ENCODE measurements around the gene FHIT.
A peak's percentile ranks its signal among the peaks of the same experiment; 100 is the strongest.
"Not testable (repeated sequence)": the region's sequence is repeated elsewhere in the genome, so short reads cannot be mapped to it uniquely, and the experiment has no call there.

FHIT gene

DNA sequence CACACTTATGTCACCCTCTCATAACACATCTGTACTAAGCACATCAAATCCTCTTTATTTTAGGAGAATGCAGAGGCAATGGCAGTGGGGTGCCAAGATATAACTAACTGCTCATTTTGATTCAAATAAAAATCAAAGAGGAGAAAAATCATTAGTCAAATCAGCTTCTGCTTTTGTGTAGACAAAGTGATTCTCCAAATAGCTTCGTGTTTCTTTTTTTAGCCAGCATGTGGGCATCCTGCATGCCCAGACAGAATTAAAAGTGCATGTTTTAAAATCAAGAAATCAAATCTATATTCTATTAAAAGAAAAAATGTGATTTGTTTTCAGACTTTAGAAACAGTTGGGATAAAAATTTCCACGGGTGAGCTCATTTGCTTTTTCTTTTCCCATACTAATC, 1440.1 kb downstream of the FHIT start:
- DNase-seq (ENCODE audit: low spot score), result no peak

GRCh38 chr3:59810606-59811005, 1440.6 kb downstream of the FHIT start:
- no peak for DNase-seq (ENCODE audit: low spot score)

DNA sequence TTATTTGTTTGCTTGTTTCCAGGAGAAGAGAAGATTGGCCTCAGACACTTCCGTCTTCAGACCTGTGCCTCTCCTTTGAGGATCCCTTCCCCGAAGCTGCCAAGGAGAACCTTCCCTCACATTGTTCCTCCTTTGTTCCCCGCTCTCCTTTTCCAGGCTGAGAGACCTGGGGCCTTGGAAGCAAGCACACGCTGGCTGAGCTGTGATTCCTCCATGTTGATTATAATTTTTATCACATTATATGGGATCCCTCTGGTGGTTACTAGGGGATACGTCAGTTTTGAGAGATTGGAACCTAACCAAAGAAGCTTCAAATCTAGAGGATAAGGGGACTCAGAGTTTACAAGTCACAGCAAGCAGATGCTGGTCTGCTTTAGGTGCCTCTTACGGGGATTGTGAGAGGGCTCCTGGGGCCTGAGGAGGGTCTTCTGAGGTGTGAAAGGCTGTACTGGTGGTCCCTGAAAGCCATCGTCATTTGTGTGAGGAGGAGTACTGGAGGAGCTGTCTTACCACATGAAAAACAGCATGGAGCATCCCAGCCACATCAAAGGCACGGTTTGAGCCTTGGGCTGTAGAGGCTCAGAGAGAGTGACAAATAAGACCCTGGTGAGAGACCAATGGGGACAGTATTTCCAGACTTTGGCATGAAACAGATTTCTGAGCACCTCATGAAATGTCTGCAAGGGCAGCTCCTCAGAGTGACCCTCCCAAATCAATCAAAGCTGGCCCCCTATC, 1441.4 kb downstream of the FHIT start:
- peak; percentile 72 for DNase-seq (ENCODE audit: low spot score)

DNA sequence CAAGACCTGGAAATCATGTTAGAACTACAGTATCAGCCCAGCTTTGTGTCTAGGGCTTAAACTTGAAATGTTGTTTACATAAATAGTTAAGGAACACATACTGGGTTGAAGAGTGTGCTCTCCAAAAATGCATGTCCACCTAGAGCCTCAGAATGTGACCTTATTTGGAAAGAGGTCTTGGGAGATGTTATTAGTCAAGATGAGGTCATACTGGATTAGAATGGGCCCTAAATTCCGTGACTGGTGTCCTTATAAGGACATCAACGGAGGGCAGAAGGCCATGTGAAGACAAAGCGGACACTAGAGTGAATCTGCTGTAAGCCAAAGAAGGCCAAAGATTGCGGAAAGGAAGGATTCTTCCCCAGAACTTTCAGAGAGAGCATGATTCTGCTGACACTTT, 1442.2 kb downstream of the FHIT start:
- peak; percentile 34 for DNase-seq (ENCODE audit: low spot score)

- peak; percentile 79 for DNase-seq (ENCODE audit: low spot score)
These were observed 1442.8 kb downstream of the FHIT start for GRCh38 chr3:59808446-59808845.

DNA sequence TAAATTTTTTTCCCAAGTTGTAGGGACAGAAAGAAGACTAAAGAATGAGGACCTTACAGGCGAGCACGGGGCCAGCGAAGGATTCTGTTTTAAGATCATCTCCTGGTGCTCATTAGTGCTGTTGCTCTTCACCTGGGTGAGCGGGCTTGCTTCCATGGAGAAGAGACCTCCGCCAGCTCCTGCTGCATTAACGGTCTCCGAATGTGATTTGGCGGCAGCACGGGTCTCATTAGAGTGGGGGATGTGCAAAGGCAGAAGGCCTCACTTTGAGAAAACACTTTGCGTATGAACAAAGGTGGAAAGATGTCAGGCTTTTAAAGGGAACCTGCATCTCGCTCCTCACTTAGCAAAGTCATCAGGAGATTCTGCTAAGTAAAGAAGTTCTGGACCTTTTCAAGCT, 1448.0 kb downstream of the FHIT start:
- no peak for DNase-seq (ENCODE audit: low spot score)

DNA sequence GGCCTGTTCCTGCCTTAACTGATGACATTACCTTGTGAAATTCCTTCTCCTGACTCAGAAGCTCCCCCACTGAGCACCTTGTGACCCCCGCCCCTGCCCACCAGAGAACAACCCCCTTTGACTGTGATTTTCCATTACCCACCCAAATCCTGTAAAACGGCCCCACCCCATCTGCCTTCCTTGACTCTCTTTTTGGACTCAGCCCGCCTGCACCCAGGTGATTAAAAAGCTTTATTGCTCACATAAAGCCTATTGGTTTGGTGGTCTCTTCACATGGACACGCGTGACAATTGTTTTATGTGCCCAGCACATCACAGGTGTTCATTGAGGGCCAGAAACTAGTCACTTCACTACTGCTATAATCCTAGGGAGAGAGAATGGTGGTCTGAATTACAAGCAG, 1448.8 kb downstream of the FHIT start:
- DNase-seq (ENCODE audit: low spot score), result not testable (repeated sequence)

- DNase-seq (ENCODE audit: low spot score), result no peak
These were observed 1449.2 kb downstream of the FHIT start for GRCh38 chr3:59802045-59802444.

GRCh38 chr3:59800481-59800880, 1450.8 kb downstream of the FHIT start:
- DNase-seq (ENCODE audit: low spot score), result peak; percentile 33

DNA sequence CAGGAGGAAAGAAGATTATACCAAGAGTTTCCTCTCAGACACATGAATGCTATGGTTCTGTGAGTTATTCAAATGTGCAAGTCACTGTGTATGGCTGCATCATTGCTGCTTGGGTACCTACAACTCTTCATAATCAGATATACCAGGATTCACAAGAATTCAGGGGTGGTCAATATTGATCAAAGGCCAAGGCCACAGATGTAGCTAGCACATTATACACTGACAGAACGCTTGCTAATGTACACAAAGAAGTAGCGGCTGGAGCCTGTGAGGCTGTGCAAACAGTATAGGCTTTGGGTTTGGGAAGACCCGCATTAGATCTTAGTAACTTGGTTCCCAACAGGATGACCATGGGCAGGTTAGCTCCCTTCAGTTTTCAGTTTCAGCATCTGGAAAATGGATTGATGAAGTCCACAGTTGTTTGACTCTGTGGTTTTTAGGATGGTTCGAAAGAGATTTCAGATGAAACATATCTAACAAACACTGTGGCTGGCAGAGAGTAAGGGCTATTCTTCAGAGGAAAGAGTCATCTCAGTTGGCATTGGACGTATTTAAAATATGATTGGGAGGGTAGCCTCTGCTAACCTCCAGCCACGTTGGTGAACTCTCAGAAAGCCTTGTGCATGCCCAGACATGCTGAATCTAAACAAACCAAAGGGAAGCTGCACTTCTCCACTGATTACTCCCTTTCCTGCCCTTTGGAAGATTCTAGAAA, 1452.7 kb downstream of the FHIT start:
- DNase-seq (ENCODE audit: low spot score), result no peak

- no peak for DNase-seq (ENCODE audit: low spot score)
These were observed 1453.7 kb downstream of the FHIT start for GRCh38 chr3:59797533-59797932.

- no peak for DNase-seq (ENCODE audit: low spot score)
These were observed 1454.8 kb downstream of the FHIT start for GRCh38 chr3:59796456-59796855.

DNA sequence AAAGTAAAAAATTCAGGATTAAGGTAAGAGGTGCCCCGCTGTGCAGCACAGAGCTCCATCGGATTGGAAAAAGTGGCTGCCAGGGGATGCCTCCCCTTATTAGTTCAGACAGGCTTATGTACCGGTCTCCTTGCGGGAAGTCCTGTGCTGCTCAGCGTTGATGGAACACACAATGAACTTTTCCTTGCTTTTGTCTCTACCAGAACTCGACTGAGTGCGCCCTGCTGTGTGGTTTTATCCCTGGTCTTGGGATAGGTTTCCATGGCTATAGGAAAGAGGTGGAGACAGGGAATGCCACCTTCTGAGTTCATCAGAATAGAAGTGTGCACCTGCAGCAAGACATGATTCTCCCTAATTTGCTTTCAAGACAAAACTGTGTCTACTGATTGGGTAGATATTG, 1455.5 kb downstream of the FHIT start:
- no peak for DNase-seq (ENCODE audit: low spot score)

DNA sequence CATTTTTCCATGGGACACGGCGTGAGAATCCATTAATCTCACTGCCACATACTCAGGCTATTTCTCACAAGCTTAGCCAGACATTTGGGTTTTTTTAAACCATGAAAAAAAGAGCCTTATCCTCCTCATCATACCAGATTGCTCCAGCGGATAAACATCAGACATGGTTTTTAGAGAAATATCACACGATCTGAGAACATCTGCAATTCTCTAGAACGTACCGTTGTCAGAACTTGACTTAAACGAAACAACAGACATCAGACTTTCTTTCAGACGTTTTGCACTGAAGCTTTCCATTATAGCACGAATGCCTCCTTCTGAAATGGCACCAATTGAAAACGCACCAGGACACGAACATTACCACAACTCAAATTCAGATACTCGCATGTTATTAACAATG, 1457.3 kb downstream of the FHIT start:
- no peak for DNase-seq (ENCODE audit: low spot score)

GRCh38 chr3:59791774-59792308, 1459.4 kb downstream of the FHIT start:
- no peak for DNase-seq (ENCODE audit: low spot score)

DNA sequence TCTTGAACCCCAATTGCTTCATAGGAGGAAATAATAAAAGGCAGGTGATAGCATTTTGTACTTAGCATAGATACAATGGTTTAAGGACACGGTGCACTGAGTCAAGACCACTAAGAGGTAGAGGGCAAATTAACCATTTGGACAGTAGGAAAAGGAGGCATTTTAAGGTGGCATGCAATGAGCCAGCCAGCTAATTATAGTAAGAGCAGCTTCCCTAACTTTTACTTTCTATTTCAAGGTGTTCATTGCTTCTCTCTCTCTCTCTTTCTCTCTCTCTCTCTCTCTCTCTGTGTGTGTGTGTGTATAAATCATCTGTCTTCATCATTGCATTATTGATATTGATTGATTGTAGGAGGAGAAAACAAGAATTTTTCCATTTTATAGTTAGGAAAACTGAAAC, 1461.0 kb downstream of the FHIT start:
- no peak for DNase-seq (ENCODE audit: low spot score)

DNA sequence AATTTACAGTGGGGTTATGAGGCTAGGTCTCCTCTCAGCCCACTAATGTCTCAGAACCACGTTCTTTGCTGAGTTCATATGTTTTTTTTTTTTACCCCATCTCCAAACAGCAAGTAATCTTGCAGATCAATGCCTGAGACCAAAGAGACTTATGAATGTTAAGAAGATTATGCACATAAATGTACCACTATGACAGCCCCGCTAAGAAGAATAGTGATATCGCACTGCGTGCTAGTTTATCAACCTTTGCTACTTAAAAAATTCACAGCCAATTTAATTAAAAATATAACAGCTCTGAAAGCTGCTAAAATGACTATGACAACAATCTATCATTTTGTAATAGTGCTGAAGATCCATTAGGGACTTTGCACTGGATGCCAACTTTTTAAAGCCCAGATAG, 1462.5 kb downstream of the FHIT start:
- DNase-seq (ENCODE audit: low spot score), result no peak

- no peak for DNase-seq (ENCODE audit: low spot score)
These were observed 1463.1 kb downstream of the FHIT start for GRCh38 chr3:59788133-59788532.

GRCh38 chr3:59786374-59786773, 1464.9 kb downstream of the FHIT start:
- DNase-seq (ENCODE audit: low spot score), result no peak

DNA sequence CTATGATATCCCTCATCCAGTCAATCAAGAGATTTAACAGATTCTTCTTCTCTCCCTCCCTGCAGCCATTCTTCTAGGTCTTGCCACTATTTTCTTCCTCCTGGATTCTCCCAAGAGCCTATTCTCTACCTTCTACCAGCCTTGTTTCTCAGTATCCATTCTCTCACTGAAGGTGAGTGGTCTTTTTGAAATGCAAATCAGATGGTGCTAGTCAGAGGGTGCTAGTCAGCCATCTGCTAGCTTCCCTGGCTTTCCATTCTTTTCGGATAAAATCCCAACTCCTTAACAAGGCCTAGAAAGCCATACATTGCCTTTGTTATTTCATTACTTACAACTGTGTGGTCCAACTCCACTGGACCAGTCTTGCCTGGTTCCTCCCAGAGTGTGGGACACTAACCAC, 1467.1 kb downstream of the FHIT start:
- DNase-seq (ENCODE audit: low spot score), result no peak

DNA sequence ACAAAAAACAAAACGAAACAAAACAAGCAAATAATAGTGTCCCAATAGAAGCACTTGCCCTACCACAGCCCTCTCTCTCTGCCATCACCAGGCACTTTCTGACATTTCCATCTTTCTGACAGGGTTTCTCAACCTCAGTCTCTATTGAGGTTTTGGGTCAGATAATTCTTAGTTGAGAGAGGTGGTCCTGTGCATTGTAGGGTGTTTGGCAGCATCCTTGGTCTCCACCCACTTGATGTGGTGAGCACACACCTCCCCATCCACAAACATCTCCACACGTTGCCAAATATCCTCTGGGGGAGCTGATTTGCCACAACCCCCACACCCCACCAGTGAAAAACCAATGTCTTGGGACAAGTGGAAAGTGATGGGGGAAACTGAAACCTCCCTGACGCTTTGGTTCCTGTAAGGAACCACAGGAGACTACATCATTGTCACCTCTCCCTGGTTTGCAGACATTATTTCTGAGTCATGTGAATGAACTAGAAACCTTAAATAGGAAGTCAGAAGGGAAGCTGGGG, 1467.7 kb downstream of the FHIT start:
- no peak for DNase-seq (ENCODE audit: low spot score)

DNA sequence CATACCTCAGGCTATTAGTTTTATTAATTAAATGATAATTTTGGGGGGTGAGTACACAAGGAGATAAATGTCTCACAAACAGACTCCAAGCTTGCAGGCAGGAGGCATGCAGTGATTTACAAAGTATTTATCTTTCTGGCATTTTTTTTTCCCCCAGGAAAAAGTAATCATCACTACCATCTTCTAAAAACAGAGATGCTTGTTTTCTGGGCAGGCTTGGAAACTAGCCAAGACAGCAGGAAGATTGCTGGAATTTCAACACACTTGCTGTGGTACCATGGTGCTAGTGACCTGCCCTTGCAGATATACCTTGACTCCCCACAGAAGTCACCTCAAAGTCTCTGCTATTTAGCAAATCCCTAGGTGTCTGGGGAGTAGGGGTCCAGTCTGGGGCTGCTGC, 1468.6 kb downstream of the FHIT start:
- DNase-seq (ENCODE audit: low spot score), result no peak

GRCh38 chr3:59780209-59780608, 1471.0 kb downstream of the FHIT start:
- DNase-seq (ENCODE audit: low spot score), result no peak
